ENCODE measurements around the gene KLHL12.

DNA sequence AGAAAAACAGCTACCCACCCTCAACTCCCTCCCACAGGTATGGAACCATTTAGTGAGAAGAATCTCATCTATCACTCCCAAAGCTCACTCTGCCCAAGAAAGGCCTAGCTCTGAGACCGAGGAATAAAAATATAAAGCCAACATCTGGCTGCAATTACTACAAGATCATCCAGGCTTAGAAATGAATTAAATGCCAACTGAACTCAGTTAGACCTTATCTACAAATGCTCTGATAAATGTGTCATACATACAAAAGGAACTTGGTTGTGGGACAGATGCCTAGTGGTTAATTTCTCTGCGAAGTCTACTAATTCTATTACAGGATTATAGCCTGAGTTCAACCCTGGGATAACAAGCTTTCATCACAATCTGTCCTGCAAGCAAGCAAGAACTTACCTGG, 24.4 kb upstream of the KLHL12 start:
- TF ChIP-seq CTCF (conservative IDR thresholded peaks at IDR 0.05; ENCODE audit: low read depth, low read length) (no peak), EZH2 (IDR thresholded peaks at IDR 0.05; ENCODE audit: borderline replicate concordance, low read depth, low read length, poor library complexity, severe bottlenecking) (no peak)
